PFSK-1 (cell line): ENCODE results near the gene CDIPT.

Experiments used
- FOXP2 ChIP-seq: optimal IDR thresholded peaks from 2 replicates; pipeline ENCODE3; 2011; ENCODE audit warnings: borderline replicate concordance, control low read depth, inconsistent platforms; ENCODE audit not compliant: insufficient read depth; ENCODE audit errors: extremely low read length, extremely low read depth
- POLR2AphosphoS5 ChIP-seq: IDR thresholded peaks from 2 replicates; pipeline ENCODE4 v1.6.1; 2012; ENCODE audit warnings: low read depth, mild to moderate bottlenecking, control low read depth, low read length, moderate library complexity
- REST ChIP-seq, 2 experiments: IDR thresholded peaks; 2 replicates each; pipeline versions ENCODE4 v1.6.1 to v1.8.0; 2011 to 2012; ENCODE audit warnings: low read depth in 2 of 2, low read length in 2 of 2, control low read depth in 1 of 2, inconsistent platforms in 1 of 2, mild to moderate bottlenecking in 1 of 2, moderate library complexity in 1 of 2; ENCODE audit not compliant: insufficient read depth in 1 of 2
- SIN3A ChIP-seq: IDR thresholded peaks from 2 replicates; pipeline ENCODE4 v1.6.1; 2012; ENCODE audit warnings: mild to moderate bottlenecking, low read length, moderate library complexity, borderline replicate concordance; ENCODE audit not compliant: insufficient read depth
- TAF1 ChIP-seq: IDR thresholded peaks from 2 replicates; pipeline ENCODE4 v1.6.1; 2012; ENCODE audit warnings: low read length, control low read depth, borderline replicate concordance; ENCODE audit not compliant: insufficient read depth

The CDIPT gene

DNA sequence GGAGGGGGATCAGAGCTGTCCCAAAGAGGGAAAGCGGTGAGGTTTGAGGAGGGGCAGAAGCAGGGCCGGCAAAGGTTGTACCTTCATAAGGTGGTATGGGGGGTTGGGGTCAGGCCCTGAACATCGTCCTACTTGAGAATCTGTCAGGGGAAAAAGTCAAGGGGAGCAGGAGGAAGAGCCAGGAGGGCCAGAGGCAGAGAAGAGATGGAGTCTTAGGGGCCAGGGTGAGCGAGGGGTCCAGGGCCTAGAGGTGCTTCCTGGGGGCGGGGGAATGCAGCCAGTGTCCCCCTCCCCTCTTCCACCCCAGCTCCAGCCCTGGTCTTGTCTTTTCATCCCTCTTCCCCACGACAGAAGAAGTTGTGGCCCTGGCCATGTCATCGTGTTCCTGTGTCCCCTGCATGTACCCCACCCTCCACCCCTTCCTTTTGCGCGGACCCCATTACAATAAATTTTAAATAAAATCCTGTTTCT, 52.3 kb downstream of the CDIPT start:
- TF ChIP-seq TAF1, result no peak
- no peak for TF ChIP-seq POLR2AphosphoS5
- TF ChIP-seq SIN3A, result no peak
- TF ChIP-seq FOXP2, result no peak
- no peak for TF ChIP-seq REST (IDR thresholded peaks at IDR 0.05; ENCODE audit: insufficient read depth in 1 of 2, low read depth in 2 of 2, low read length in 2 of 2)

DNA sequence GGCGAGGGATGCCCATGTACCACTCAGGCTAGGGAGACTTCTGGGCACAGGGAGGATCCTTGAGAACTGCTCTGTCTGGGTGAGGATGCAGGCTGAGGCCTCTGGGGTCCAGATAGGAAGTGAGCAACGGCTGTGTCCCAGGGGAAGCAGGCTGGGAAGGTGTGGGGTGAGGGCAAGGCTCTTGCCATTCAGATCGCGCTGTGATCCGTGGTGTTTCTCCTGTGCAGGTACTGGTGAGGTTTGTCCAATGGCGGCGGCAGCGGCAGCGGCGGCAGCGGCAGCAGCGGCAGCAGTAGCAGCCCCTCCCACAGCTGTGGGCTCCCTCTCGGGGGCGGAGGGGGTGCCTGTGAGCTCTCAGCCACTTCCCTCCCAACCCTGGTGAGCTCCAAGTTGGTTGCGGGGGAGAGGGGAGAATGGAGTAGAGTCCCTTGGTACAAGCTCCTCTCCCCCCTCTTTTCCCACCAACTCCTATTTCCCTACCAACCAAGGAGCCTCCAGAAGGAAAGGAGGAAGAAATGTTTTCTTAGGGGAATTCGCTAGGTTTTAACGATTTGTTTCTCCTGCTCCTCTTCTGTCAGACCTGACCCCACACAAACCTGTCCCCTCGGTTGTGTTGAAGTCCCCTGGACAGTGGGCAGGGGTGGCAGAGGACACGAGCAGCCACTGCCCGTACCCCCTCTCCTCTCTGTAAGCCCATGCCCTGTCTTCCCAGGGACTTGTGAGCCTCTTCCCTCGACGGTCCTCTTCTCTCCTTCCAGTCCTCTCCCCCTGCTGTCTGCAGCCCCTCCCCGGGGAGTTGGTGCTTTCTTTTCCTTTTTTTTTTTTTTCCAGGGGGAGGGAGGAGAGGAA, 53.0 kb downstream of the CDIPT start:
- TF ChIP-seq SIN3A (no peak), TAF1 (no peak), FOXP2 (no peak), POLR2AphosphoS5 (no peak), REST (IDR thresholded peaks at IDR 0.05; ENCODE audit: insufficient read depth in 1 of 2, low read depth in 2 of 2, low read length in 2 of 2) (no peak)

DNA sequence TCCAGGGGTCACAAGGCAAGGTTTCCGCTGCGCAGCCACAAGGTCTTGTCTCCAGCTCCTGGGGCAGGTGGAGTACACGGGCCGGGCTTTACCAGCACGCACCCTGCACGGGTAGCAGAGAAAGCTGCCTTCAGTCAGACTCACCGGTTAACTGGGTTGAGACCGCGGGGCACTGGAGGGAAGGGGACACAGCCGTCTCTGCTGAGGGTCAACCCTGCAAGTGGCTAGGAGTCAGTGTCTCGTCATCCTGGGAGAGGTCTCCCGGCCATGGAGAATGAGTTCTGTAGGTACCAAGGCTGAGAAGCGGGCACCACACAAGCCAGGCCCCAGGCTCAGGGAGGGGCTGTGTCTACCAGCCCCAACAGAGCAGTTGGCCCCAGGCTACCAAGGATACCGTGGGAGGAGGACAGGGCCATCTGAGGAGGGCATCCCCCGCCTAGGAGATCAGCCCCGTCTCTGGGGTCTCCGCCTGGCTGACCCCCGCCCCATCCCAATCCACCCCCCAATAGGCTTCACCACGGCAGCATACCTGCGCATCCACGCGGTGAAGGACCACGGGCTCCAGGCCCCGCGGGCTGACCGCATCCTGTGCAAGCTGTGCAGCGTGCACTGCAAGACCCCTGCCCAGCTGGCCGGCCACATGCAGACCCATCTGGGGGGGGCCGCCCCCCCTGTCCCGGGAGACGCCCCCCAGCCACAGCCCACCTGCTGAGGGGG, 53.8 kb downstream of the CDIPT start:
- TF ChIP-seq FOXP2 (no peak), SIN3A (no peak), REST (IDR thresholded peaks at IDR 0.05; ENCODE audit: insufficient read depth in 1 of 2, low read depth in 2 of 2, low read length in 2 of 2) (no peak), POLR2AphosphoS5 (no peak), TAF1 (no peak)
